ENCODE results near the gene IGF2.
A peak's percentile ranks its signal among the peaks of the same experiment; 100 is the strongest.

DNA sequence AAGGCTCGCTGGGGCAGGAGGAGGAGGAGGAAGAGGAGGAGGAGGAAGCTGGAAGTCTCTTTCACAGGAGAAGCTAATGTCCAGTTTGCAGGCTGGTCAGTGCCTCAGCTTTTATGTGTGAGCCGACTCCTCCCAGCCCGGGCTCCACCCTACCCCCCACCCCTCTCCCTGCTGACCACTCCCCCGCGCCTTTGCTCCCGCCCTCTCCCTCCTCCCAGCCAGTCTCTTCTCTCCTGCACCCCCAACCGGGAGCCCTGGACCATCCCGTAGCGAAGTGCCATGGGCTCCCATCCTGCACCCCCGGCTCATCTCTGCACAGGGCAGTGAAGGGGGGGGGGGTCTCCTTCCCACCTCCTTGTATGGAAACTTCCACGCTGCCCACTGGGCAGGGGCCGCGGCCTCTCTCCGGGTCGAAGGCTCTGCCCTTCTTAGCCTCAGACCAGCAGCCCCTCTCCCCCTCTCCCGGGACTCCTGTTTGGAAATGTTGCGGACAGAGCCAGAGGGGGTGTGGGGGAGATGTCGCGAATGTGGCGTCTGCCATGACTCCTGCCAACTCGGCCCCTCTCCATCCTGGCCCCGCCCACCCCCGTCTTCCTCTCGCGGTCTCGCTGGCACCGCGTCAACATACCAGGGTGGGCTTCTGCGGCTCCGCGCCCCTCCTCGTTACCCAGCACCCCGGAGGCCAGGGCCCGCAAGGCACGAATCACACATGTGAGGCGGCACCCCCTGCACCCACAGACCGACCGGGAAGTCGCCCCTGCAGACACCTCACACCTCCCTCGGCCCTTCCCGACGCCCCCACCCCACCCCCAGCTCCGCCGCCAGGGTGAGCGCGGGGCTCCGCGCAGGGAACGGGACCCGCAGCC is 1.8 kb downstream of the IGF2 start:
- TF ChIP-seq ZBTB7A (IDR thresholded peaks at IDR 0.05; ENCODE audit: low read depth) (peak; percentile 73), TAF1 (IDR thresholded peaks at IDR 0.05; ENCODE audit: low read depth) (no peak), NFIC (IDR thresholded peaks at IDR 0.05) (no peak), TEAD4 (IDR thresholded peaks at IDR 0.05) (no peak), YY1 (IDR thresholded peaks at IDR 0.05; ENCODE audit: low read depth) (no peak), FOXM1 (IDR thresholded peaks at IDR 0.05; ENCODE audit: borderline replicate concordance, low read depth) (no peak), TCF12 (IDR thresholded peaks at IDR 0.05; ENCODE audit: low read depth) (no peak)
- TF ChIP-seq, protein P1, sequence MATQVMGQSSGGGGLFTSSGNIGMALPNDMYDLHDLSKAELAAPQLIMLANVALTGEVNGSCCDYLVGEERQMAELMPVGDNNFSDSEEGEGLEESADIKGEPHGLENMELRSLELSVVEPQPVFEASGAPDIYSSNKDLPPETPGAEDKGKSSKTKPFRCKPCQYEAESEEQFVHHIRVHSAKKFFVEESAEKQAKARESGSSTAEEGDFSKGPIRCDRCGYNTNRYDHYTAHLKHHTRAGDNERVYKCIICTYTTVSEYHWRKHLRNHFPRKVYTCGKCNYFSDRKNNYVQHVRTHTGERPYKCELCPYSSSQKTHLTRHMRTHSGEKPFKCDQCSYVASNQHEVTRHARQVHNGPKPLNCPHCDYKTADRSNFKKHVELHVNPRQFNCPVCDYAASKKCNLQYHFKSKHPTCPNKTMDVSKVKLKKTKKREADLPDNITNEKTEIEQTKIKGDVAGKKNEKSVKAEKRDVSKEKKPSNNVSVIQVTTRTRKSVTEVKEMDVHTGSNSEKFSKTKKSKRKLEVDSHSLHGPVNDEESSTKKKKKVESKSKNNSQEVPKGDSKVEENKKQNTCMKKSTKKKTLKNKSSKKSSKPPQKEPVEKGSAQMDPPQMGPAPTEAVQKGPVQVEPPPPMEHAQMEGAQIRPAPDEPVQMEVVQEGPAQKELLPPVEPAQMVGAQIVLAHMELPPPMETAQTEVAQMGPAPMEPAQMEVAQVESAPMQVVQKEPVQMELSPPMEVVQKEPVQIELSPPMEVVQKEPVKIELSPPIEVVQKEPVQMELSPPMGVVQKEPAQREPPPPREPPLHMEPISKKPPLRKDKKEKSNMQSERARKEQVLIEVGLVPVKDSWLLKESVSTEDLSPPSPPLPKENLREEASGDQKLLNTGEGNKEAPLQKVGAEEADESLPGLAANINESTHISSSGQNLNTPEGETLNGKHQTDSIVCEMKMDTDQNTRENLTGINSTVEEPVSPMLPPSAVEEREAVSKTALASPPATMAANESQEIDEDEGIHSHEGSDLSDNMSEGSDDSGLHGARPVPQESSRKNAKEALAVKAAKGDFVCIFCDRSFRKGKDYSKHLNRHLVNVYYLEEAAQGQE (IDR thresholded peaks at IDR 0.05; ENCODE audit: low read depth), result no peak
